Measurements from ENCODE around the gene RABGAP1L. TPM values are rescaled to one million over a fixed set of nuclear protein-coding genes. Genes with fewer than 3 reads are reported as not detected.

The RABGAP1L gene
- total and polyA plus RNA-seq, 2 donors (not counting 3 experiments of a cell fraction or from before 2014, with no cell fraction given) = 6.4 to 22.2 TPM

- BruUV-seq (replicated peaks) = no TSS peak
- H3K27me3 ChIP-seq (ENCODE audit: control insufficient read depth in 2 of 2, insufficient read depth in 2 of 2, low read length in 2 of 2) = no peaks in the 10 kb centered on the region
- intact Hi-C loops (cut with micrococcal nuclease) = no loop called here
- TF ChIP-seq MAX (IDR thresholded peaks at IDR 0.05; ENCODE audit: insufficient read depth, insufficient read length) (no peak), MYC (IDR thresholded peaks at IDR 0.05; ENCODE audit: low read depth, low read length) (no peak), FOS (IDR thresholded peaks at IDR 0.05; ENCODE audit: borderline replicate concordance, insufficient read depth, low read length) (no peak), POLR2A (IDR thresholded peaks at IDR 0.05; ENCODE audit: low read depth, low read length) (no peak), GATA2 (IDR thresholded peaks at IDR 0.05; ENCODE audit: insufficient read depth, insufficient read length, low read depth, low read length) (no peak), CTCF (IDR thresholded peaks at IDR 0.05; ENCODE audit: extremely low read depth in 1 of 2, insufficient read depth in 1 of 2, low read depth in 1 of 2, low read length in 2 of 2) (no peak), EZH2 (IDR thresholded peaks at IDR 0.05; ENCODE audit: borderline replicate concordance, low read depth, low read length, severe bottlenecking) (no peak), POLR2AphosphoS5 (IDR thresholded peaks at IDR 0.05; ENCODE audit: insufficient read depth, low read depth, low read length) (no peak), JUN (IDR thresholded peaks at IDR 0.05; ENCODE audit: borderline replicate concordance, insufficient read depth, insufficient read length, low read depth) (no peak)
- no peak for DNase-seq (ENCODE audit: low read depth, low spot score)
- H3K4me1 ChIP-seq (ENCODE audit: control insufficient read depth, extremely low read depth, insufficient read depth, low read length) = no peaks in the 10 kb centered on the region
- no peaks in the 10 kb centered on the region for H3K9me1 ChIP-seq (replicated peaks; ENCODE audit: control insufficient read depth, extremely low read depth, insufficient read depth, low read length)
- H2AFZ ChIP-seq (ENCODE audit: low read depth, low read length) = no peak overlapping the region
- no peaks in the 10 kb centered on the region for H3K9me3 ChIP-seq (replicated peaks; ENCODE audit: control insufficient read depth, insufficient read depth, low read length)
- H3K27ac ChIP-seq (ENCODE audit: insufficient read depth, low read depth, low read length) = no peak overlapping the region
- CTCF ChIA-PET = no interaction called here
- H3K36me3 ChIP-seq (ENCODE audit: control insufficient read depth in 2 of 2, extremely low read depth in 1 of 2, insufficient read depth in 2 of 2, low read length in 2 of 2) = no peaks in the 10 kb centered on the region
- no peaks in the 10 kb centered on the region for H4K20me1 ChIP-seq (replicated peaks; ENCODE audit: control insufficient read depth, extremely low read depth, insufficient read depth, low read length)
- no peak overlapping the region for H3K4me3 ChIP-seq (replicated peaks in 1 of 3; ENCODE audit: insufficient read depth in 1 of 3, low read depth in 1 of 3, low read length in 3 of 3)
- H3K79me2 ChIP-seq (ENCODE audit: control insufficient read depth, insufficient read depth, low read length) = no peaks in the 10 kb centered on the region
- H3K4me2 ChIP-seq (ENCODE audit: insufficient read depth, low read length) = no peak overlapping the region
- dilution Hi-C loops (cut with MboI; ENCODE audit: extremely low pct_ligation_motif_present, low sequenced_read_pairs) = no loop called here
- no peak for FAIRE-seq
- POLR2A ChIA-PET = no interaction called here
- H3K9ac ChIP-seq (replicated peaks; ENCODE audit: extremely low read depth, insufficient read depth, low read length) = no peak overlapping the region
Observed at GRCh38 chr1:174286042-174286441, 126.7 kb downstream of the RABGAP1L start.

All from endothelial cell of umbilical vein (primary cell).